Omental fat pad (tissue), 4 donors: Measurements from ENCODE around the gene GPER1. TPM values are rescaled to one million over a fixed set of nuclear protein-coding genes. Genes with fewer than 3 reads are reported as not detected.

Source experiments
- ATAC-seq: fragments of 150-250 bp; one replicate; pipeline ENCODE4 v1.9.1; 2016; ENCODE audit warnings: mild to moderate bottlenecking, moderate library complexity; ENCODE audit not compliant: low FRiP score
- DNase-seq: peaks from one replicate; pipeline ENCODE4 v3.0.0-alpha.2; 2019; ENCODE audit warnings: low spot score
- CTCF ChIP-seq, 3 donors: fragments of 450-650 bp; IDR thresholded peaks; one replicate each; pipeline ENCODE4 v1.5.1; 2016 to 2017; ENCODE audit warnings: antibody characterized with exemption in 3 of 3, mild to moderate bottlenecking in 3 of 3, moderate library complexity in 2 of 3
- total RNA-seq, 4 donors: library from RNA; depleted of rRNA; stranded (reverse); fragments of >200 nt; gene quantifications; one replicate each; pipeline ENCODE4 v1.1.0, GENCODE V29; 2016

Gene GPER1
- total RNA-seq, 4 donors from 2014 or later, result 3.2 to 18.9 (median 4.1) TPM

GRCh38 chr7:1050254-1050906 lies 37.5 kb upstream of the GPER1 start:
- no peak for ATAC-seq
- DNase-seq, result no peak
- no peak for TF ChIP-seq CTCF (IDR thresholded peaks at IDR 0.05)

GRCh38 chr7:1050956-1051690 lies 36.8 kb upstream of the GPER1 start:
- no peak for ATAC-seq
- DNase-seq, result no peak
- TF ChIP-seq CTCF (IDR thresholded peaks at IDR 0.05), result no peak

GRCh38 chr7:1052031-1052818 lies 35.7 kb upstream of the GPER1 start:
- TF ChIP-seq CTCF (IDR thresholded peaks at IDR 0.05), result no peak
- DNase-seq, result no peak
- no peak for ATAC-seq

GRCh38 chr7:1053002-1053411 lies 34.9 kb upstream of the GPER1 start:
- DNase-seq, result no peak
- TF ChIP-seq CTCF (IDR thresholded peaks at IDR 0.05), result no peak
- no peak for ATAC-seq

- ATAC-seq (no peak), DNase-seq (no peak)
- TF ChIP-seq CTCF (IDR thresholded peaks at IDR 0.05), result no peak
Observed at GRCh38 chr7:1053816-1054370, 34.0 kb upstream of the GPER1 start.

- DNase-seq (no peak), ATAC-seq (no peak)
- no peak for TF ChIP-seq CTCF (IDR thresholded peaks at IDR 0.05)
Observed at GRCh38 chr7:1054438-1054837, 33.5 kb upstream of the GPER1 start.
